ENCODE results near the gene PBX3. TPM values are rescaled to one million over a fixed set of nuclear protein-coding genes. Genes with fewer than 3 reads are reported as not detected.

PBX3 gene
- total and polyA plus RNA-seq, 2 donors (not counting 1 experiment from before 2014, with no cell fraction given), result 35.8 to 51.8 TPM

DNA sequence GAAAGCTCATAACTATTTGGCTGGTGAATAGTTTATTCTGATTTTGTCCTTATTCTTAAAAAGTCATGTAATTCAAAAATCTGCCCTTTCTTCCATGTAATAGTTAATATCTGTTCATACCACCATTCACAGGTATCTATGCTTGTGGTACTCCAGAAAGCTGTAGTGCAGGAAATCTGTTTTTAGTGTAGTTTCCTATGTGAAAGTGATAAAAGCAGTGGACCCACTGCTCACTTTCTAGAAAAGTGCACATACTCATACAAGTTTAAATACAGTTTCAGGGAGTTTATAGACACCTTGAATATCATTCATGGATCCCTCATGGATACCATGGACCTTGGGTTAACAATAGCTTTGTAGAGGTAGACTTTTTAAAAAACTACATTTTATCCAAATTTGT is 20.2 kb downstream of the PBX3 start:
- H3K4me2 ChIP-seq (ENCODE audit: extremely low read depth, insufficient read depth, low read length), result no peak overlapping the region
- H3K9me3 ChIP-seq (ENCODE audit: control insufficient read depth, insufficient read depth, low read depth, low read length), result no peaks in the 10 kb centered on the region
- no peak for TF ChIP-seq EZH2 (IDR thresholded peaks at IDR 0.05; ENCODE audit: low read length, missing control alignments)
- TF ChIP-seq, protein P1, sequence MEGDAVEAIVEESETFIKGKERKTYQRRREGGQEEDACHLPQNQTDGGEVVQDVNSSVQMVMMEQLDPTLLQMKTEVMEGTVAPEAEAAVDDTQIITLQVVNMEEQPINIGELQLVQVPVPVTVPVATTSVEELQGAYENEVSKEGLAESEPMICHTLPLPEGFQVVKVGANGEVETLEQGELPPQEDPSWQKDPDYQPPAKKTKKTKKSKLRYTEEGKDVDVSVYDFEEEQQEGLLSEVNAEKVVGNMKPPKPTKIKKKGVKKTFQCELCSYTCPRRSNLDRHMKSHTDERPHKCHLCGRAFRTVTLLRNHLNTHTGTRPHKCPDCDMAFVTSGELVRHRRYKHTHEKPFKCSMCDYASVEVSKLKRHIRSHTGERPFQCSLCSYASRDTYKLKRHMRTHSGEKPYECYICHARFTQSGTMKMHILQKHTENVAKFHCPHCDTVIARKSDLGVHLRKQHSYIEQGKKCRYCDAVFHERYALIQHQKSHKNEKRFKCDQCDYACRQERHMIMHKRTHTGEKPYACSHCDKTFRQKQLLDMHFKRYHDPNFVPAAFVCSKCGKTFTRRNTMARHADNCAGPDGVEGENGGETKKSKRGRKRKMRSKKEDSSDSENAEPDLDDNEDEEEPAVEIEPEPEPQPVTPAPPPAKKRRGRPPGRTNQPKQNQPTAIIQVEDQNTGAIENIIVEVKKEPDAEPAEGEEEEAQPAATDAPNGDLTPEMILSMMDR (conservative IDR thresholded peaks at IDR 0.05 in 1 of 2, IDR thresholded peaks at IDR 0.05 in 1 of 2; ENCODE audit: low read depth in 1 of 2, low read length in 2 of 2), result no peak
- no peak overlapping the region for H3K4me3 ChIP-seq (replicated peaks in 1 of 4; ENCODE audit: control extremely low read depth in 1 of 4, insufficient read depth in 1 of 4, low read depth in 3 of 4, low read length in 4 of 4)
- no peak overlapping the region for H3K9ac ChIP-seq (ENCODE audit: insufficient read depth, low read length)
- H2AFZ ChIP-seq (ENCODE audit: low read length), result no peak overlapping the region
- H4K20me1 ChIP-seq (ENCODE audit: control insufficient read depth, extremely low read depth, insufficient read depth, low read length), result no peaks in the 10 kb centered on the region
- no peak for DNase-seq (ENCODE audit: low read depth in 2 of 2)
- H3K4me1 ChIP-seq (ENCODE audit: control insufficient read depth, extremely low read depth, insufficient read depth, low read length), result peaks cover 4% of the 10 kb centered on the region
- H3K27me3 ChIP-seq (ENCODE audit: control insufficient read depth, insufficient read depth, low read length), result no peaks in the 10 kb centered on the region
- no peaks in the 10 kb centered on the region for H3K36me3 ChIP-seq (ENCODE audit: control insufficient read depth, insufficient read depth, low read length)
- no peak overlapping the region for H3K27ac ChIP-seq (ENCODE audit: insufficient read depth, low read length)
- peaks cover 73% of the 10 kb centered on the region for H3K79me2 ChIP-seq (ENCODE audit: control insufficient read depth, insufficient read depth, low read length)

DNA sequence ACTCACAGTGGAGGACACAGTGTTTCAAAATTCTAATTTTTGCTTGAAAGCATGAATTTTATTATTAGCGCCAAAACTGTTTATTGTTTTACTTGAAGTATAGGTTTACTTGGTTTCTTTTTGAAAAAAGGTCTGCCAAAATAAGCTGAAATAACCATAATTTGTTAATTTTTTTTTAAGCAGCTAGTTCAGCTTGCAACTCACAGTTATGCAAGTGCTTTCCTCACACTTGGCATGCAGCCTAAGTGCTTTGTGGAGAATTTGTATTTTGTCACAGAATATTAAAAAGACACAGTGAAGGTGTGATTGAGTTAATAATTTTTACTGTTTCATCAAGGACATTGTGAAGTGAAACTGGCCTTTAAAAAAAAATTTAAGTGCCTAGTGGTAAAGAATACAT is 21.6 kb downstream of the PBX3 start:
- Histone ChIP-seq H3K9me3 (ENCODE audit: control insufficient read depth, insufficient read depth, low read depth, low read length) (no peaks in the 10 kb centered on the region), H3K36me3 (ENCODE audit: control insufficient read depth, insufficient read depth, low read length) (no peaks in the 10 kb centered on the region), H3K27me3 (ENCODE audit: control insufficient read depth, insufficient read depth, low read length) (no peaks in the 10 kb centered on the region), H4K20me1 (ENCODE audit: control insufficient read depth, extremely low read depth, insufficient read depth, low read length) (no peaks in the 10 kb centered on the region), H3K27ac (ENCODE audit: insufficient read depth, low read length) (no peak overlapping the region), H3K4me2 (ENCODE audit: extremely low read depth, insufficient read depth, low read length) (no peak overlapping the region), H3K4me3 (replicated peaks in 1 of 4; ENCODE audit: control extremely low read depth in 1 of 4, insufficient read depth in 1 of 4, low read depth in 3 of 4, low read length in 4 of 4) (no peak overlapping the region), H2AFZ (ENCODE audit: low read length) (no peak overlapping the region), H3K9ac (ENCODE audit: insufficient read depth, low read length) (no peak overlapping the region), H3K79me2 (ENCODE audit: control insufficient read depth, insufficient read depth, low read length) (peaks cover 73% of the 10 kb centered on the region), H3K4me1 (ENCODE audit: control insufficient read depth, extremely low read depth, insufficient read depth, low read length) (no peaks in the 10 kb centered on the region)
- DNase-seq (ENCODE audit: low read depth in 2 of 2), result no peak
- TF ChIP-seq, protein P1 (conservative IDR thresholded peaks at IDR 0.05 in 1 of 2, IDR thresholded peaks at IDR 0.05 in 1 of 2; ENCODE audit: low read depth in 1 of 2, low read length in 2 of 2), result no peak
- TF ChIP-seq EZH2 (IDR thresholded peaks at IDR 0.05; ENCODE audit: low read length, missing control alignments), result no peak

DNA sequence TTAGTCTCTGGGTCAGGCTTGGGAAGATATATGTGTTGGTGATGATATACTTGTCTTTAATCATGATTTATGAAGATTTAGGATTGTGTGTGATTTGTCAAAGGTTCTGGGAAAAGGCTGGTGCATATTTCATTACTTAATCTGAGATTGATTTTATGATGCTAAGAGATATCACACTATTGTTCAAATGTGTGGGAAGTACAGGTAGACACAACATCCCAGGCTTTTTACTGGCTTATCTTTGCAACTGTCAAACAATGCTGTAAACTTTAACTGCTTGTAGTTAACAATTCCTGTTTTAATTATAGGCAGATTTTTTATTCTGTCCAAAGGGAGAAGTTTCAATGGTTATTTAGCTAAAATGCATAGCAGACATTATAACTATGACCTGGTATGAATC is 23.9 kb downstream of the PBX3 start:
- Histone ChIP-seq H2AFZ (ENCODE audit: low read length) (no peak overlapping the region), H3K27ac (ENCODE audit: insufficient read depth, low read length) (no peak overlapping the region), H3K9ac (ENCODE audit: insufficient read depth, low read length) (no peak overlapping the region), H3K27me3 (ENCODE audit: control insufficient read depth, insufficient read depth, low read length) (no peaks in the 10 kb centered on the region), H4K20me1 (ENCODE audit: control insufficient read depth, extremely low read depth, insufficient read depth, low read length) (no peaks in the 10 kb centered on the region), H3K36me3 (ENCODE audit: control insufficient read depth, insufficient read depth, low read length) (peaks cover 1% of the 10 kb centered on the region), H3K4me2 (ENCODE audit: extremely low read depth, insufficient read depth, low read length) (no peak overlapping the region), H3K4me1 (ENCODE audit: control insufficient read depth, extremely low read depth, insufficient read depth, low read length) (no peaks in the 10 kb centered on the region), H3K4me3 (replicated peaks in 1 of 4; ENCODE audit: control extremely low read depth in 1 of 4, insufficient read depth in 1 of 4, low read depth in 3 of 4, low read length in 4 of 4) (no peak overlapping the region), H3K9me3 (ENCODE audit: control insufficient read depth, insufficient read depth, low read depth, low read length) (no peaks in the 10 kb centered on the region), H3K79me2 (ENCODE audit: control insufficient read depth, insufficient read depth, low read length) (peaks cover 74% of the 10 kb centered on the region)
- TF ChIP-seq EZH2 (IDR thresholded peaks at IDR 0.05; ENCODE audit: low read length, missing control alignments), result no peak
- TF ChIP-seq, protein P1 (conservative IDR thresholded peaks at IDR 0.05 in 1 of 2, IDR thresholded peaks at IDR 0.05 in 1 of 2; ENCODE audit: low read depth in 1 of 2, low read length in 2 of 2), result no peak
- DNase-seq (ENCODE audit: low read depth in 2 of 2), result no peak
